ENCODE results near the gene HECW1. TPM values are rescaled to one million over a fixed set of nuclear protein-coding genes. Genes with fewer than 3 reads are reported as not detected.
"Not testable (repeated sequence)": the region's sequence is repeated elsewhere in the genome, so short reads cannot be mapped to it uniquely, and the experiment has no call there.

The HECW1 gene
- total RNA-seq, 2 experiments from 2014 or later: not detected

- DNase-seq (no peak), ATAC-seq (no peak)
- H3K4me1 Mint-ChIP-seq (ENCODE audit: low read depth): no peaks in the 10 kb centered on the region
- ChIA-PET POLR2A (no interaction called here), CTCF (no interaction called here)
- no peaks in the 10 kb centered on the region for H3K36me3 Mint-ChIP-seq (ENCODE audit: low read depth)
- no peaks in the 10 kb centered on the region for H3K27me3 Mint-ChIP-seq (ENCODE audit: low read depth)
- H3K27ac Mint-ChIP-seq: no peak overlapping the region
- H3K9me3 Mint-ChIP-seq (ENCODE audit: insufficient read depth): no peaks in the 10 kb centered on the region
- H3K4me3 Mint-ChIP-seq: no peak overlapping the region
Observed at GRCh38 chr7:43198016-43198415, 85.6 kb downstream of the HECW1 start.

GRCh38 chr7:43198599-43199090 lies 86.2 kb downstream of the HECW1 start:
- Mint-ChIP-seq H3K9me3 (ENCODE audit: insufficient read depth) (no peaks in the 10 kb centered on the region), H3K27ac (no peak overlapping the region), H3K36me3 (ENCODE audit: low read depth) (no peaks in the 10 kb centered on the region), H3K4me3 (no peak overlapping the region), H3K27me3 (ENCODE audit: low read depth) (no peaks in the 10 kb centered on the region), H3K4me1 (ENCODE audit: low read depth) (no peaks in the 10 kb centered on the region)
- ChIA-PET CTCF (no interaction called here), POLR2A (no interaction called here)
- DNase-seq (no peak), ATAC-seq (no peak)

GRCh38 chr7:43199371-43200160 lies 87.1 kb downstream of the HECW1 start:
- CTCF ChIA-PET: no interaction called here

GRCh38 chr7:43201912-43202311 lies 89.5 kb downstream of the HECW1 start:
- no peaks in the 10 kb centered on the region for H3K27me3 Mint-ChIP-seq (ENCODE audit: low read depth)
- ATAC-seq (no peak), DNase-seq (no peak)
- H3K36me3 Mint-ChIP-seq (ENCODE audit: low read depth): no peaks in the 10 kb centered on the region
- ChIA-PET POLR2A (no interaction called here), CTCF (no interaction called here)
- H3K27ac Mint-ChIP-seq: no peak overlapping the region
- H3K9me3 Mint-ChIP-seq (ENCODE audit: insufficient read depth): no peaks in the 10 kb centered on the region
- no peaks in the 10 kb centered on the region for H3K4me1 Mint-ChIP-seq (ENCODE audit: low read depth)
- no peak overlapping the region for H3K4me3 Mint-ChIP-seq

More at GRCh38 chr7:43199371-43200160, 87.1 kb downstream of the HECW1 start:
- Mint-ChIP-seq H3K27ac (no peak overlapping the region), H3K4me3 (no peak overlapping the region), H3K4me1 (ENCODE audit: low read depth) (no peaks in the 10 kb centered on the region), H3K9me3 (ENCODE audit: insufficient read depth) (no peaks in the 10 kb centered on the region), H3K36me3 (ENCODE audit: low read depth) (no peaks in the 10 kb centered on the region), H3K27me3 (ENCODE audit: low read depth) (no peaks in the 10 kb centered on the region)
- DNase-seq: no peak
- ATAC-seq: no peak
- POLR2A ChIA-PET: no interaction called here

- Mint-ChIP-seq H3K4me3 (no peak overlapping the region), H3K27me3 (ENCODE audit: low read depth) (peaks cover 3% of the 10 kb centered on the region), H3K9me3 (ENCODE audit: insufficient read depth) (no peaks in the 10 kb centered on the region), H3K4me1 (ENCODE audit: low read depth) (no peaks in the 10 kb centered on the region), H3K36me3 (ENCODE audit: low read depth) (no peaks in the 10 kb centered on the region), H3K27ac (no peak overlapping the region)
- ChIA-PET CTCF (no interaction called here), POLR2A (no interaction called here)
- no peak for DNase-seq
- no peak for ATAC-seq
Observed at GRCh38 chr7:43204081-43204480, 91.6 kb downstream of the HECW1 start.

GRCh38 chr7:43205171-43205795 lies 92.8 kb downstream of the HECW1 start:
- no peak for DNase-seq
- CTCF ChIA-PET: no interaction called here
- no peaks in the 10 kb centered on the region for H3K9me3 Mint-ChIP-seq (ENCODE audit: insufficient read depth)
- ATAC-seq: no peak
- H3K27me3 Mint-ChIP-seq (ENCODE audit: low read depth): peaks cover 3% of the 10 kb centered on the region
- no peak overlapping the region for H3K4me3 Mint-ChIP-seq
- H3K27ac Mint-ChIP-seq: no peak overlapping the region
- no peaks in the 10 kb centered on the region for H3K4me1 Mint-ChIP-seq (ENCODE audit: low read depth)
- POLR2A ChIA-PET: no interaction called here
- H3K36me3 Mint-ChIP-seq (ENCODE audit: low read depth): no peaks in the 10 kb centered on the region

- peaks cover 3% of the 10 kb centered on the region for H3K27me3 Mint-ChIP-seq (ENCODE audit: low read depth)
- no peak overlapping the region for H3K4me3 Mint-ChIP-seq
- CTCF ChIA-PET: no interaction called here
- ATAC-seq (no peak), DNase-seq (no peak)
- no peak overlapping the region for H3K27ac Mint-ChIP-seq
- H3K4me1 Mint-ChIP-seq (ENCODE audit: low read depth): no peaks in the 10 kb centered on the region
- H3K36me3 Mint-ChIP-seq (ENCODE audit: low read depth): no peaks in the 10 kb centered on the region
- POLR2A ChIA-PET: no interaction called here
- H3K9me3 Mint-ChIP-seq (ENCODE audit: insufficient read depth): no peaks in the 10 kb centered on the region
Observed at GRCh38 chr7:43208242-43208641, 95.8 kb downstream of the HECW1 start.

- H3K27ac Mint-ChIP-seq; CTCF ChIA-PET; H3K9me3 Mint-ChIP-seq (ENCODE audit: insufficient read depth); H3K27me3 Mint-ChIP-seq (ENCODE audit: low read depth); H3K4me3 Mint-ChIP-seq; H3K4me1 Mint-ChIP-seq (ENCODE audit: low read depth); H3K36me3 Mint-ChIP-seq (ENCODE audit: low read depth); ATAC-seq; DNase-seq; POLR2A ChIA-PET: not testable (repeated sequence)
Observed at GRCh38 chr7:43210539-43210938, 98.1 kb downstream of the HECW1 start.

- no peaks in the 10 kb centered on the region for H3K36me3 Mint-ChIP-seq (ENCODE audit: low read depth)
- H3K27me3 Mint-ChIP-seq (ENCODE audit: low read depth): peaks cover 6% of the 10 kb centered on the region
- ChIA-PET POLR2A (no interaction called here), CTCF (no interaction called here)
- H3K4me1 Mint-ChIP-seq (ENCODE audit: low read depth): no peaks in the 10 kb centered on the region
- H3K4me3 Mint-ChIP-seq: no peak overlapping the region
- ATAC-seq (no peak), DNase-seq (no peak)
- no peaks in the 10 kb centered on the region for H3K9me3 Mint-ChIP-seq (ENCODE audit: insufficient read depth)
- H3K27ac Mint-ChIP-seq: no peak overlapping the region
Observed at GRCh38 chr7:43211286-43211685, 98.8 kb downstream of the HECW1 start.

- H3K27me3 Mint-ChIP-seq (ENCODE audit: low read depth): peaks cover 6% of the 10 kb centered on the region
- H3K9me3 Mint-ChIP-seq (ENCODE audit: insufficient read depth): no peaks in the 10 kb centered on the region
- ATAC-seq (no peak), DNase-seq (no peak)
- CTCF ChIA-PET: no interaction called here
- POLR2A ChIA-PET: no interaction called here
- H3K4me3 Mint-ChIP-seq: no peak overlapping the region
- no peak overlapping the region for H3K27ac Mint-ChIP-seq
- H3K4me1 Mint-ChIP-seq (ENCODE audit: low read depth): no peaks in the 10 kb centered on the region
- no peaks in the 10 kb centered on the region for H3K36me3 Mint-ChIP-seq (ENCODE audit: low read depth)
Observed at GRCh38 chr7:43211693-43212092, 99.2 kb downstream of the HECW1 start.

GRCh38 chr7:43212921-43213320 lies 100.5 kb downstream of the HECW1 start:
- no peak for DNase-seq
- no peaks in the 10 kb centered on the region for H3K4me1 Mint-ChIP-seq (ENCODE audit: low read depth)
- H3K9me3 Mint-ChIP-seq (ENCODE audit: insufficient read depth): no peaks in the 10 kb centered on the region
- H3K4me3 Mint-ChIP-seq: no peak overlapping the region
- no peaks in the 10 kb centered on the region for H3K36me3 Mint-ChIP-seq (ENCODE audit: low read depth)
- POLR2A ChIA-PET: no interaction called here
- no peak overlapping the region for H3K27ac Mint-ChIP-seq
- H3K27me3 Mint-ChIP-seq (ENCODE audit: low read depth): peaks cover 6% of the 10 kb centered on the region
- CTCF ChIA-PET: no interaction called here
- ATAC-seq: no peak

GRCh38 chr7:43215061-43215460 lies 102.6 kb downstream of the HECW1 start:
- Mint-ChIP-seq H3K9me3 (ENCODE audit: insufficient read depth) (no peaks in the 10 kb centered on the region), H3K27me3 (ENCODE audit: low read depth) (peaks cover 6% of the 10 kb centered on the region), H3K27ac (no peak overlapping the region), H3K36me3 (ENCODE audit: low read depth) (no peaks in the 10 kb centered on the region), H3K4me3 (no peak overlapping the region), H3K4me1 (ENCODE audit: low read depth) (no peaks in the 10 kb centered on the region)
- CTCF ChIA-PET: no interaction called here
- POLR2A ChIA-PET: no interaction called here
- ATAC-seq: no peak
- DNase-seq: no peak

GRCh38 chr7:43217055-43217454 lies 104.6 kb downstream of the HECW1 start:
- Mint-ChIP-seq H3K4me3 (no peak overlapping the region), H3K9me3 (ENCODE audit: insufficient read depth) (no peaks in the 10 kb centered on the region), H3K27ac (no peak overlapping the region), H3K36me3 (ENCODE audit: low read depth) (no peaks in the 10 kb centered on the region), H3K27me3 (ENCODE audit: low read depth) (peaks cover 6% of the 10 kb centered on the region), H3K4me1 (ENCODE audit: low read depth) (no peaks in the 10 kb centered on the region)
- ATAC-seq (no peak), DNase-seq (no peak)
- ChIA-PET POLR2A (no interaction called here), CTCF (no interaction called here)

Measured in activated CD8-positive, alpha-beta T cell treated with anti-CD3 and anti-CD28 coated beads, Interleukin-2, amount 10 ng/mL, durations not matched to agents 7 days and 5 days (primary cell).